DMS114 treated with DMSO at 0.1 percent for 48 hours (cell line): ENCODE measurements around the gene GALNT18.

Source experiments
- DNase-seq: peaks from one replicate; lab custom pipeline; 2025; ENCODE audit not compliant: unreplicated experiment; lab: John Stamatoyannopoulos, UW

GALNT18 gene

GRCh38 chr11:11391169-11391568, 230.6 kb downstream of the GALNT18 start:
- no peak for DNase-seq

GRCh38 chr11:11390068-11390771, 231.6 kb downstream of the GALNT18 start:
- no peak for DNase-seq

- DNase-seq, result no peak
These were observed 232.6 kb downstream of the GALNT18 start for GRCh38 chr11:11389238-11389637.

- DNase-seq, result no peak
These were observed 234.0 kb downstream of the GALNT18 start for GRCh38 chr11:11387622-11388305.

- DNase-seq, result no peak
These were observed 234.6 kb downstream of the GALNT18 start for GRCh38 chr11:11387207-11387606.

- DNase-seq, result no peak
These were observed 237.0 kb downstream of the GALNT18 start for GRCh38 chr11:11384829-11385228.

GRCh38 chr11:11383995-11384394, 237.8 kb downstream of the GALNT18 start:
- no peak for DNase-seq

- DNase-seq, result no peak
These were observed 238.8 kb downstream of the GALNT18 start for GRCh38 chr11:11382858-11383532.

GRCh38 chr11:11381471-11382105, 240.2 kb downstream of the GALNT18 start:
- no peak for DNase-seq

GRCh38 chr11:11380883-11381282, 240.9 kb downstream of the GALNT18 start:
- DNase-seq, result no peak

- no peak for DNase-seq
These were observed 241.5 kb downstream of the GALNT18 start for GRCh38 chr11:11380340-11380739.

GRCh38 chr11:11379661-11380060, 242.1 kb downstream of the GALNT18 start:
- DNase-seq, result no peak

GRCh38 chr11:11378184-11378940, 243.4 kb downstream of the GALNT18 start:
- no peak for DNase-seq

GRCh38 chr11:11374358-11375148, 247.3 kb downstream of the GALNT18 start:
- DNase-seq, result no peak

GRCh38 chr11:11373934-11374333, 247.9 kb downstream of the GALNT18 start:
- DNase-seq, result no peak

- no peak for DNase-seq
These were observed 249.3 kb downstream of the GALNT18 start for GRCh38 chr11:11372461-11372860.

GRCh38 chr11:11370962-11371303, 250.9 kb downstream of the GALNT18 start:
- no peak for DNase-seq

- no peak for DNase-seq
These were observed 251.4 kb downstream of the GALNT18 start for GRCh38 chr11:11370255-11370961.

GRCh38 chr11:11366793-11367192, 255.0 kb downstream of the GALNT18 start:
- no peak for DNase-seq

GRCh38 chr11:11363674-11364073, 258.1 kb downstream of the GALNT18 start:
- DNase-seq, result no peak
